GM18498 (cell line): ENCODE results near the gene BIN1.

Source experiments
- ATAC-seq: cut with Tn5 transposase; IDR thresholded peaks from one replicate; pipeline ENCODE4 v1.9.1; 2021; ENCODE audit warnings: mild to moderate bottlenecking, moderate library complexity; ENCODE audit not compliant: unreplicated experiment

BIN1 gene

DNA sequence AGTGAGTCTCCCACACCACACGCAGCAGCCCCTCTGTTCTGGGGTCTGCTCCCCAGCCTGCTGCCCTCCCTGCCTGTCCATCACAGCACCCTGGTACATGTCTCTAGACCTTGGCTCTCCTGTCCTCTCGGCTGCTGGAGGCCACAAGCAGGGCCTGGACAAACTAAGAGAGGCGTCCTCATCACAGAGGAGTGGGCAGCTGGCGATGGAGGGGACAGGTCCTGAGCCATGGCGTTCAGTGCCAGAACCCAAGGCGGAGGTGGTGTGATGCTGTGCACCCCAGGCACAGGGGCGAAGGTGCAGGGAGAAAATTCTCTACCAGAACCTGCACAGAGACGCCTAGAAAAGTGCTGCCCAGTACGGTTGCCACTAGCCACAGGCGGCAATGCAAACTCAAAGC, 47.4 kb downstream of the BIN1 start:
- ATAC-seq: no peak

GRCh38 chr2:127058954-127059252, 48.1 kb downstream of the BIN1 start:
- no peak for ATAC-seq

GRCh38 chr2:127058246-127058953, 48.6 kb downstream of the BIN1 start:
- no peak for ATAC-seq

- ATAC-seq: no peak
Observed at GRCh38 chr2:127057371-127058245, 49.3 kb downstream of the BIN1 start.

DNA sequence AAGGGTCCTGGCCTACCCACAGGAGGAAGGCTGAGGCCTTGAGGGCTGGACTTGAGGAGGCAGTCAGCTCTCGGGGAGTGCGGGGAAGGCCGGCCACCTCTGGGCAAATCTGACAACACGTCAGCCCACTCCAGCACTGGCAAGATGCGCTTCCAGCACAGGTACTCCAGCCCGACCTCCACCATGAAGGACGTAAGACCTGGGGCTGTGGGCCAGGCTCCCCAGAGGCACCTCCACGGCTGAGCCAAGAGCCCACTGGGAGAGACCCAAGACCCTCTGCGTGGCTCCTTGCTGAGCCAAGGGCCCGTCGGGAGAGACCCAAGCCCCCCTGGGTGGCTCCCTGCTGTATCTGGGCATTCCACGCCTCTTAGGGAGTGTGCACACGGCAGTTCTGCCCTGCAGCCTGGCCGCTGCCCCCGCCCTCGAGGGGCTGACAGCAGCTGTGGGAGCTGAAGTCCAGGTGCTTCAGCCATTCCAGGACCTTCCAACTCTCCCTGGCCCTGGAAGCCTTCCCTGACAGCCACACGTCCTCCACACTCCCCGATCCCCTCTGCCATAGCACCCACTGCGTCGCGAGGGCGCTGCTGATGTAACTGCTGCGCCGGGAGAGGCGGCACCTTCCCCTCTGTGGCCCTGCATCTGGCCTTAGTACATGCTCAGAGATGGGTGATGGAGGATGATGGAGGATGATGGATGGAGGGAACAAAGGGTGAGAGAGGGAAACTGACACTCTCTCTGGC, 50.2 kb downstream of the BIN1 start:
- ATAC-seq: no peak

- ATAC-seq: no peak
Observed at GRCh38 chr2:127056086-127056485, 50.9 kb downstream of the BIN1 start.

- no peak for ATAC-seq
Observed at GRCh38 chr2:127055786-127056076, 51.2 kb downstream of the BIN1 start.

GRCh38 chr2:127054996-127055785, 51.8 kb downstream of the BIN1 start:
- ATAC-seq: no peak

DNA sequence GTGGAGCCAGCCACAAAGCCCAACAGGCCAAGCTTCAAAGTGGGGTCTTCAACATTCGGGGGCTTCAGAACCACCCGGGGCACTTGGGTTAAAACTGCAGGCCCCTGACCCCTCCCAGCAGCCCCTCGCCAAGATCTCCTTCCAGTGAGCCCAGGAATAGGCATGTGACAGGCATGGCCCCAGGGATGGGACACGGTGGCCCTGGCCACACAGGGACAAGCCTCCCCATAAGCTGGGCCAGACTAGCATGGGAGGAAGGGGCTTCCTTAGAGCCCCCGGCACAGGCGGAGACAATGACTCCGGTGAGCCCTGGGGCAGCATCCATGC, 52.4 kb downstream of the BIN1 start:
- no peak for ATAC-seq

DNA sequence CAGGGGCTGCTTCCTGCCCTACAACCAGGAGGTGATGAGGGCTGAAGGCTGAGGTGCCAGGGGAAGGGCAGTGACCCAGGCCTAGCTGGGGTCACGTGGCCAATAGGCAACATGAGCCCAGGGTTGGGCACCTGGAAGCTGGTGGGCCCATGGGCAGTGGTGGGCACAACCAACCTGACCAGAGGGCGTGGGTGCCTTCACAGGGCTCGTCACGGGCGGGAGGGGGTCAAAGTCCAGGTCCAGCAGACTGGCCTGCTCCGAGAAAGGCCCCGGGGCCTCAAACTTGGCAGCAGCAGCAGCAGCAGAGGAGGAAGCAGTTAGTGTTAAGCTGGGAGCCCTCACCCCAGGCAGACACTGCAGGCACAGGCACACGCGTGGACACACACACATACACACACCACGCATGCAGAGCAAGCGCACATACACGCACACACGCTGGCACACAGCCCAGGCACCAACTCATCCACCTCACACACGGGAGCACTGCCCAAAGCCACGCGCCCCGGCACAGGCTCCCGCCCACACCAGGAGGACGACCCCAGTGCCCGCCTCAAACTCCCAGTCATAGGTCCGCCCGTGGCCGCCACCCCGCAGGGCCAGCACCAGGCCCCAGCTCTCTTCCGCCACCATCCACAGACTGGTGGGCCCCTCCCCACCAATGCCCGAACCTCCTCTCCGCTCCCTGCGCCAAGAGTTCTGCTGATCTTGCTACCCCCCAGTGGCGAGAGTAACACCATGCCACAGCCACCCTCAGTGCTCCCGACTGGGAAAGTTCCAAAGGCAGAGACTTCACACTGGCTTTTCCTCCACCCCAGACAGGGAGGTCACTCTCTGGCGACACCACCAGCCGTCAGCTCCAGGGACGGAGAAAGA, 53.0 kb downstream of the BIN1 start:
- ATAC-seq: no peak

- no peak for ATAC-seq
Observed at GRCh38 chr2:127052771-127053691, 53.9 kb downstream of the BIN1 start.

- ATAC-seq: no peak
Observed at GRCh38 chr2:127052057-127052770, 54.7 kb downstream of the BIN1 start.

GRCh38 chr2:127051116-127052056, 55.6 kb downstream of the BIN1 start:
- no peak for ATAC-seq

DNA sequence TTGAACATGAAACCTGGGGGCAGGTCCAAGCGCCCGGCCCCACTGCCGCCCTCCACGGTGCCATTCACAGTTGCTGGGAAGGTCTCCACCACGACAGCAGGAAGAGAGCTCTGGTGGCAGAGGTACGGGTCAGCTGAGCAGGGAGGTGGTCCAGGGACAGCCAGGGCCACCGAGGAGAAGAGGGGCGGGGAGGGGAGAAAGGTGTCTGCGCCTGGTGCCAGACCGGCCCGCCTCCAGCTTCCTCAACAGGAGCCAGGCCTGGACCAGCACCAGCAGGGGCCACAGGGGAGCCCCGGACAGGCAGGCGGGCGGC, 56.2 kb downstream of the BIN1 start:
- no peak for ATAC-seq

DNA sequence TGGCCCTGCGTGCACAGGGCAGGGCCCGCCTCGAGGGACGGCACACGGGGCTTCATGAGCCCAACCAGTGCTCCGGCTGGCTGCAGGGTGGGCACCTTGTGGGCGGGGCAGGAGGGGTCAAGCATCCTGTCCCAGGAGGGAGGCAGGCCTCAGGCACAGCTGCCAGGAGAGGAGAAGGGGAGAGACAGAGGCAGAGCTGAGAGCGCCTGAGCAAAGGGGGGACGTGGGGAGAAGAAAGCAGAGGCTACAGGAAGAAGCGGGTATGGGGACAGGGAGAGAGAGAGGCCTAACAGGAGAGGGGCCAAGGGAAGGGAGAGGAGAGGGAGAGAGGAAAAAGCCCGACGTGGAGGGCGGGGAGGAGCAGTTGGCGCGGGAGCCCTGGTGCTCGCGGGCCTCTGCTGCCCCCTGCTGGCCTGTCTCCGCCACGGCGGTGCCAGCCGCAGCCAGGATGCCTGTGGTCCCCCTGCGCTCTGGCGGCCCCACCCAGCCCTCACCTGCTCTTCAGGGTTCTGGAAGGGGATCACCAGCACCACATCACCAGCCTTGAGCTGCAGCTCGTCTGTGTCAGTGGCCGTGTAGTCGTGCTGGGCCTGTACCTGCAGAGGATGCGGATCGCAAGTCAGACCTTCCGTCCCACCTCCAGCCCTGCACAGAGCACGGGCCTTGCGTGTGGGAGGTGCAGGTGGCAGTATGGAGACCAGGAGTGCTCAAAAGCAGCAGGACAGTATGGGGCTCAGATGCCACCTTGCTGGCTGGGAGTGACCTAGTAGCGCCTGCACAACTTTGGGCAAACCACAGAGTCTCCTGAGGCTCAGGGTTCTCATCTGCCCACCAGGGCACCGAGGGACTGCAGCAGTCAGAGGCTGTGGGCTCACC, 56.8 kb downstream of the BIN1 start:
- ATAC-seq: peak; percentile 69

GRCh38 chr2:127048969-127049897, 57.7 kb downstream of the BIN1 start:
- no peak for ATAC-seq
